ENCODE results near the gene LCNL1.
"Not testable (repeated sequence)": the region's sequence is repeated elsewhere in the genome, so short reads cannot be mapped to it uniquely, and the experiment has no call there.

The LCNL1 gene

DNA sequence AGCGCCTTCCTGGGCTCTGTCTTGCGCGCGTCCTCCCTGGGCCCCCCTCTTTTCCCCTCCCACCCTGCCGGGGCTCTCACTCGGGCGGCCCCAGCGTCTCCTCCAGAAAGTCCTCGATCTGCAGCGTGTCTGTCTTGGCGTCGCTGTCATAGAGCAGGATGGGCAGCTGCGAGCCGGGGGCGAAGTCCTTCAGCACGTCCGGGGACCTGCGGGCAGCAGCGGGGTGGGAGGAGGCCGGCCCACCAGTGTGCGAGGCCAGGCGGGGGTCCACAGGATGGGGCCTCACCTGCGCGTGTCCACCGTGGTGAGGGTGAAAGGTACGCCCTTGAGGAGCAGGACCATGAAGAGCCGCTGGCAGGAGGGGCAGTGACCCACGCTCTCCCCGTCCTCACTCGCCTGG is 12.6 kb downstream of the LCNL1 start:
- DNase-seq: no peak

DNA sequence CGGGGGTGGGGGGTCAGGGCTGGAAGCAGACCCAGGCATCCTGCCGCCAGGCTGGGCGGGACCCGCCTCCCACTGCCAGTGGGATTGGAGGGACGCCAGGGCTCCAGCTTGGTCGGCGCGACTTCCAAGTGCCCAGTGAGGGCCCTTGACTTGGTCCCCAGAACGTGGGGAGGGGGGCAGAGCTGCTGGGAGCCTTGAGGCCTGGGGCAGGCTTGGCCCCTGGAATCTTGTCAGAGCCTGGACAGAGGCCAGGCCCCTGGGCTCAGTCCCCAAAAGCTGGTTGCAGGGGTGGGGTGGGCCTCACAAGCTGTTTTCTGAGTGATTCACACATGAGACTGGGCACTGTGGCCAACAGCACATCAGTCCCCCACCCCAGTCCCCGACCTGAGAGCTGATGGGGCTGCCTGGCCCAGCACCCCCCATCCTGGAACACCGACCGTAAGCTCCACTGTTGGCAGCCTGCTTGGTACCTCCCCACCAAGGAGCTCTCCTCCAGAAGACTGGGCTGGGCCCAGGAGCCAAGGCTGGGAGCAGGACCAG is 13.0 kb downstream of the LCNL1 start:
- no peak for DNase-seq

DNA sequence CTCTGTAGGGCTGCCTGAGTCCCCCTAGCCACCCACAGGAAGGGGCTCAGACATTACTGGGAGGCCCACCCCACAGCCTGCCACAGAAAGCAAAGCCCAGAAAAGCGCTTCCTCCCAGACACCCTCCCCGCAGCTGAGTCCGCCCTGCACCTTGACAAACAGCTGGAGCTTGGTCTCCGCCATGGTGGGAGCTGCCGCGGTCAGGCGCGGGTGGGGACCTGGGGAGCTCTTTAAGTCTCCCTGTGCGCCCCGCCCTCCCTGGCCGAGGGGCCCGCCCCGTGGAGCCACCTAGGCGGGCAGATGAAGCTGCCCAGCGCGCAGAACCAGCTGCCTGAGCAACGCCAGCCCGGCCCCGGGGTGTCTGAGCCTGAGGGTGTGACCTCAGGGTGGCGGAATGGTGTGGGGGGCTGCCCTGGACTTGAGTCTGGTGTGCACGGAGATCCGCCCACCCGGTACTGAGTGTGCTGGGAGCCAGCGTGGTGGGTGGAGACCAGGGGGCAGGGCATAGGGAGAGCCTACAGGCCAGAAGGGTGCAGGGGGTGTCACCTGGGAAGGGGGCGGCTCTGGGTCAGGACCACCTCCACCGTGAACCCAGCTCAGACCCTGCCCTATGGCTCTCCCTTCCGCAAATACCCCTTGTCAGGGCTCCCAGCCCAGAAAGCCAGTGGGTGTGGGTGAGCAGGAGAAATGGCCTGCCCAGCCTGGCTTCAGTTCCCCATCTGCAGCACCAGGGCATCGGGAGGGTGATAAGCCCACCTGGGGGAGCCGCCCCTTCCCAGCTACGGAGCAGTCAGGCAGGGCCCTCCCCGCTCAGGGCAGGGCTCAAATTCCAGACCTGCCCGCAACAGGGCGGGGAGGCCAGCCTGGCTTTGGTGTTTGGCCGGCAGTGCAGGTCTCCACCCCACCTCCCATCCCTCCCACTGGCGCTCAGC is 13.8 kb downstream of the LCNL1 start, which contains the start of gene CLIC3:
CLIC3 (minus strand) TSS at position 208 of the 932 bp plus-strand sequence; CDS start at position 183, 25 bp downstream.
- DNase-seq: peak; percentile 29

DNA sequence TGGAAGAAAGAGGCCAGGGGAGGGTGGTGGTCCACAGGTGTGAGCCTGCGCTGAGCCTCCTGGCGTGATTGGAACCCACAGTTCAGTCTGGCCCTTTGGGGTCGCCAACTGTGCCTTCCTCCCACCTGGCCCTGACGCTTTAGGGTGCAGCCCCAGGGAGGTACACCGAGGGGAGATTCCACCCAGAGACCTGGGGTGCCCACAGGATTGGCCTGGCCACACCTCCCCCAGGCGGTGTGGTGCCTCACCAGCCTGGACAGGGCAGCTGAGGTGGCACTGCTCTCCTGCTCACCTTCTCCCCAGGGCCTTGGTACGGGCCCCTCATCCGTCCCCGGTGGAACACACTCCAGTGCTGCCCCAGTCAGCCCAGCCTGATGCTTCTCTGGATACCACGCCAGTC is 14.6 kb downstream of the LCNL1 start:
- no peak for DNase-seq

DNA sequence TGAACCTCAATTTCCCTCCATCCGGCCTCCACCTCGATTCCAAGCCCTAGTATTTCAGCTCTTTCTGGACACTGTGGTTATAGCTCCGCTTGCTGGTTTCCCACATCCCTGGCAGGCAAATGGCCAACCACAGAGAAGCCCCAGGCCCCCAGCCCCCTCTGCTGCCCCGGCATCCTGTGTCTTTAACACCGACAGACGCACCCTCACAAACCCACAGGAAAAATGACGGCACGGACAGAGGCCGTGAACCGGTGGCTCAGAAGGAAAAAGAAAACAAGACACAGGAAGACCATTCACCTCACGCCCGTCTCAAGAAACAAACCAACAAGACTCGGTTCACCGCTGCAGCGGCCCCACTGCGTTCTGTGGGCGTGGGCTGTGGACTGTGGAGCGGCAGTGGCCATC is 15.0 kb downstream of the LCNL1 start:
- DNase-seq: no peak

DNA sequence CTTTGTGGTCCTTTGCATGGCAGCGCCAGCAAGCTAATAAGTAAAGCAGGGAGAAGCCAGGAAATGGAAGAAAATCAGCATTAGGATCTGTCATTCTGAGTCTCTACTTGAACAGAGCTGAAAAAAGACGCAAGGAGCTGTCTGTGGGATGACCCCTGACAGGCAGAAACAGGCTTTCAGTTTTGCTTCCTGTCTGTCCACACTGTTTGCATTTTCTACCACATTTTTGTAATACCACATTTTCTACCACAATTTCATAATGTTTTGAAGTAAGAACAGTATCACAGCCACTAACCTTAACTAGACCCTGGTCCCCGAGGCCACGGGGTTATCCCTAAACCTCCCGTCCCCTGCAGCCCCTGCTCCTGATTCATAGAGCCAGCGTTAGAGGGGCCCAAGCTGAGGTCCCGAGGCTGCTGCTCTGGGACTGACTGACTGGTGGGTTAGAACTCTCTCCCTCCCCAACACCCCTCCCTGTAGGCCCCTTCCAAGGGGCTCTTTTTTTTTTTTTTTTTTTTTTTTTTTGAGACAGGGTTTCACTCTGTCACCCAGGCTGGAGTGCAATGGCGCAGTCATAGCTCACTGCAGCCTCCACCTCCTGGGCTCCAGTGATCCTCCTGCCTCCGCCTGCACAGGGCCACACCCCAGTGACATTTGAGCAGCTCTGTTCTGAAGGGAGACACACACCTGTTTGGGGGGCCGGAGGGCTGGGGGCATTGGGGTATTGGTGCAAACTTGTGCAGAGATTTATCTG is 17.6 kb downstream of the LCNL1 start:
- DNase-seq: no peak

DNA sequence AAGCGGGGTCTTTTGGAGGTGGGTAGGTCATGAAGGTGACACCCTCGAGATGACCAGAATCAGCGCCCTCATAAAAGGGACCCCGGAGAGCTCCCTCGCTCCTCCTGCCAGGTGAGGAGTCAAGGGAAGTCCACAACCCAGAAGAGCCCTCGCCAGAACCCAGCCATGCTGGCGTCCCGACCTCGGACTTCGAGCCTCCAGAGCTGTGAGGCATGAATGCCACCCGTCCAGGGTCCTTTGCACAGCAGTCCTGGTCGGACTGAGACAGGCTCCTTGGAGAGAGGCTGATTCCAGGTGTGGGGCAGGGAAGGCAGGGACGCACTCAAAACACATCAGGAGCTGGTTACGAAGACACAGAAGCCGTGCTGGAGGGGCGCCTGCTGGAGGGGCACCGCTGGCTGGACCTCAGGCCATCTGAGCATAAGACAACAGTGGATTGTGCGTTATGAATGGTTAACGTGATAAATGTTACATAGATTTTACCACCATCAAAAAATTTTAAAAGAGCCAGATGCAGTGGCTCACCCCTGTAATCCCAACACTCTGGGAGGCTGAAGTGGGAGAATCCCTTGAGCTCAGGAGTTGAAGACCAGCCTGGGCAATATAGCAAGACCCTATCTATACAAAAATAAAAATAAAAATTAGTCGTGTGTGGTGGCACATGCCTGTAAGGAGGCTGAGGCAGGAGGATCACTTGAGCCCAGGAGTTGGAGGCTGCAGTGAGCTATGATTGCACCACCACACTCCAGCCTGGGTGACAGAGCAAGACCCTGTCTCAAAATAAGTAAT is 19.3 kb downstream of the LCNL1 start:
- no peak for DNase-seq

DNA sequence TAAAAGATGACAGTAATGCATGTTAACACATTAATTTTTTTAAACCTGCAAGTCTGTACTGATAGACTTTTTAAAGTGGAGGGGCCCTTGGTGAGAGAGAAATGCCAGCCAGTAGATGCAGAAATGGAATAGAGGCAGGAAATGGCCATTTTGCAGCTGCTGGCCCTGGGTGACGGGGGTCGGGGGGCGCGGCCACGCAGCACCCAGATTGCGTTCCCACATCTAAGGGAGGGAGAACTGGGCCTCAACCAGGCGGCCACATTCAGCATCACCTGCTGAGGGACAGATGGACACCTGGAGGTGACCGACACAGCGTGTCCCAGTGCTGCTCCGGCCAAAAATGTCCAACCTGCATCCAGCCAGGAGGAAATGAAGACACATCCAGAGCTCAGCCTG is 19.9 kb downstream of the LCNL1 start:
- no peak for DNase-seq

DNA sequence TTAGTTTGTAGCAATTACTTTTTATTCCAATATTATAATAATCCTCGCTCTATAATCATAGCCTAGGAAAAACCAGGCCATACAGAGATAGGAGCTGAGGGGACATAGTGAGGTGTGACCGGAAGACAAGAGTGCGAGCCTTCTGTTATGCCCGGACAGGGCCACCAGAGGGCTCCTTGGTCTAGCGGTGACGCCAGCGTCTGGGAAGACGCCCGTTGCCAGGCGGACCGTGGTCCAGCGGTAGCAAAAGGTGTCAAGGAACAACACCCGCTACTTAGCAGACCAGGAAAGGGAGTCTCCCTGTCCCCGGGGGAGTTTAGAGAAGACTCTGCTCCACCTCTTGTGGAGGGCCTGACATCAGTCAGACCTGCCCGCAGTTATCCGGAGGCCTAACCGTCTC is 21.5 kb downstream of the LCNL1 start:
- DNase-seq: not testable (repeated sequence)

DNA sequence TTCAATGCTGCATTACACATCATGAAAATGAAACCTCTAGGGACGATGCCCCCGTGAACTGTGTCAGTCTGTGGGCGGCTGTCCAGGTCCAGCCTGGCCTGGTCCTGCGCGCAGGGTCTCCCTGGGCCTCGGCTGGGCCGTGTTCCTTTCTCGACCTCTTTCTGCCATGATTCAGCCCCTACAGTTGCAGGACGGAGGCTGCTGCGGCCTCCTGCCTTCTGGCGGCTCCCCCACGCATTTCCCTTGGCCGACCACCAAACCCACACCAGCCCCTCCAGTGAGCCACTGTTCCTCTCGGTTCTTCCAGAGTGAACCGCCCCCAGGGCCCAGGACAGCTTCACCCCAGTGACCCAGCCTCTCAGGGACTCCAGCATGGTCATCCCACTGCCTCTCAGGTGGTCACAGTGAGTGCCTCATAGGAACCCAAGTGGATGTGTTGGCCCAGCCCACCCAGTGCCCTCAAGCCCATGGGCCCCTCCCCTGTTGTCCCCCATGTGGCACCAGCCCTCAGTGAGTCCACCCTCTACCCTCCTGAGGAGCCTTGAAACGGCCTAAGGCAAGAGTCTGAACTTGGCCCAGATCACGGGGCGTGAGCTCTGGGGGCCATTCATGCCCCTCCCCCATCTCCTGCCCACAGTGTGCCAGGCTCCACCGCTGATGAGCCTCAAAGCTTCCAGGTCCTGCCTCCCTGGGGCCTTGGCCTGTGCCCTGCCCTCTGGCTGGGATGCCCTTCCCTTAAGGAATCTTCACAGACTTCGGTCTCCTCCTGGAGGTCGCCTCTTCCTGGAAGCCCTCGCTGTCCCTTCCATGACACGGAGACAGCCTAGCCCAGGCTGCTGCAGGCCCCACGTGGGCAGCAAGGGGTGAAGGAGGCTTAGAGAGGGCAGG is 23.6 kb downstream of the LCNL1 start:
- DNase-seq: no peak

DNA sequence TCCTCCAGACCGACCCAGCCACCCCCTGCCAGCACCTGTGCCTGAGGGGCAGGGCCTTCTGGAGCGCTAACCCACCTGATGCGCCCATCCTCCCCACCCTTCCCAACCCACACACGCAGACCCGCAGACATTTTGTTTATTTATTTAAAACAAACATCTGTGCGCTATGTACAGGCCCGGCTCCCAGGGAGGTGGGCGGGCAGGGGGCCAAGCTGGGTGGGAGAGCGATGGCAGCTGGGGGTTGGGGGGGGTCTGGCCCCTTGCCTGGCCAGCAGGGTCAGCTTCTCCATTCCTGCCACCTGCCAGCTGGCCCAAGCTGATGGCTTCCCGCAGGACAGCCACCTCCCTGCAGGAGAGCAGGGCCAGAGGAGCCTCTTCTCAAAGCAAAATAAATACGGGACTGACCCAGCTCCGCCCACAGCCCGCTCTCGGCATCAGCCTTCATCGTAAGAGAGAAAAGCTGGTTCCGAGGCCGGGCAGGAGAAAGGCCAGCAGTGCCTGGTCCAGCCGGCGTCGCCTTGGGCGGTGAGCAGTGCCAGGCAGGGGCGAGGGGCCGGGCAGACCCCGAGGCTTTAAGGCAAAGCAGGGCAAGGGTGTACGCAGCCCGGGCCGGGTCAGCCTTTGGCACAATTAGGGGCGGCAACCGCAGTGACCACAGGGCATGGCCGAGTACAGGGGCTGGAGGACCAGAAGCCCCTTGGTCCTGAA is 24.5 kb downstream of the LCNL1 start:
- DNase-seq: no peak

DNA sequence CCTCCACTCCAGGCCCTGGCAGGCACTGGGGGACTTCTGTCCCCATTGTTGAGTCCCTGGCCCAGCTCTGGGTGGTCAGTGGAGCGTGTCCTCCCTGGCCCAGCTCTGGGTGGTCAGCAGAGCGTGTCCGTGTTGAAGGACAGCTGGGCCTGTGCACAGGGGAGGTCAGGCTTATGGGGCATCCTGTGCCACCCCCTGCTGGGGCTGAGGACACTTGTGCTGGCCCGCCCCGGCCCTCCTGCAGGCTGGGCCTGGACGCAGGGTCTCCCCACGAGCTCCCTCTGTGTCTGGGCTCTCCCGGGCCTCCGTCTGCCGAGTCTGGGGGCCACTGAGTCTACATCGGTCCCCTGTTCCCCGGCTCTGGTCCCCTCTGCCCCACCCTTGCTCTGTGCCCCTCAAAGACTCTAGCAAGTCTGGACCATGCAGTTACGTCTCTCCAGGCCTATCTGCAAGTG is 25.1 kb downstream of the LCNL1 start:
- DNase-seq: no peak

DNA sequence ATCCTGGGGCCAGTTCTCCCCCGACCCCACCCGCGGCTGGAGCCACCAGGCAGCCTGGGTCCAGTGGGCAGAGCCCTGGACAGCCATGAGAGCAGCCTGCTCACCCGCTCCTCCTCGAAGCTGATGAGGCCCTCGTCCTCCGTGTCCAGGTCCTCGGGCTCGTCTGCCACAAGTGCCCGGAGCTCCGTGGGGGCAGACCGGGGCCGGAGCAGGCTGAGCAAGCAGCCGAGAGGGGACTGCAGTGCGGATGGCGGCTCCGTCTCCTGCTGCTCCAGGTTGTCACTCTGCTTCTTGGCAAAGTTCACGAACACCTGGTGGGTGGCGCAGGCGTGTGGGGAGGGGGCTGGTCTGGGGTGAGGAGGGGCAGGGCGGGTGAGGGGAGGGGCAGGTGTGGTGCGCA is 25.5 kb downstream of the LCNL1 start:
- DNase-seq: no peak

DNA sequence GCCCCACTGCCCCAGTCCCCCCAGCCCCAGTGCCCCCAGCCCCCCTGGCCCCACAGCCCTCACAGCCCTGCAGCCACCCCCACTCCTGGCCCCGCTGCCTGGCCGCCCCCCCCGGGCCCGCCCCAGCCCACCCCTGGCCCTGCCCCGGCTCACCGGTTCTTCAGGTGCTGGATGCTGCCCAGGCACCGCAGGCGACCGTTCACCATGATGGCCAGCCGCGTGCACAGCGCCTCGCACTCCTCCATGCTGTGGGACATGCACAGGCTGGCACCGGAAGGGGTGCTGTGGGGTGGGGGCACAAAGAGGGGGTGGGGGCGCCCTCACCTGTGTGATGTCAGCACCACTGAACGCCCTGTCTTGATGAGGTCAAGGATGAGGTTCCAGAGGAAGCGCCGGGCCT is 26.4 kb downstream of the LCNL1 start:
- no peak for DNase-seq

DNA sequence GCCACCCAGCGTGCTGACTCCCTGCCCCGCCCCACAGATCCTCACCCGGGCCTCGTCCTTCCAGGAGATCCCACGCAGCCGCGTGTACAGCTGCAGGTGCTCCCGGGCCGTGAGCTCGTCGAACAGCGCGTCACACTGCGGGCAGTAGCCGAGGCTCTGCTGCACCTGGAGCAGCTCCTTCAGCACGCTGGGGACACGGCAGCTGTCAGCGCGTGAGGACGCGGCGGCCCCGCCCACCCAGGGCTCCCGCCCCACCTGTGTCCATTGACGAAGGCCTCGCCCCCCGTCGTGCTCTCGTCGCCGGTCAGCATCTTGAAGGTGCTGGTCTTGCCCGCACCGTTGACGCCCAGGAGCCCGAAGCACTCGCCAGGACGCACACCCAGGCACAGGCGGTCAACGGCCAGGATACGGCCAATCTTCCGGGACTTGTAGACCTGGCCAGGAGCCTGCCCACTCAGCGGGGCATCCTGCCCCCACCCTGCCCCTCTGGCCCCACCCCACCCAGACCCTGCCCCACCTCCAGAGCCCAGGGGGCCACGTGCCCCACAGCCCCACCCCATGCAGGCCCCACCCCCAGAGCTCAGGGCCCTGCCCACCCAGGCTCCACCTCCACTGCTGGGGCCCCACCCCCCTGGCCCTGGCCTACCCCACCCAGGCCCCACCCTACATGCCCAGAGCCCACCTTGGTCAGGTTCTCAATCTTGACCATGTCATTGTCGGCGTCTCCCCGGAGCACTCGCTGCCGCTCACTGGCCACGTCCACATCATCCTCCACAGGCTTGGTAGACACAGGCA is 27.3 kb downstream of the LCNL1 start:
- no peak for DNase-seq

DNA sequence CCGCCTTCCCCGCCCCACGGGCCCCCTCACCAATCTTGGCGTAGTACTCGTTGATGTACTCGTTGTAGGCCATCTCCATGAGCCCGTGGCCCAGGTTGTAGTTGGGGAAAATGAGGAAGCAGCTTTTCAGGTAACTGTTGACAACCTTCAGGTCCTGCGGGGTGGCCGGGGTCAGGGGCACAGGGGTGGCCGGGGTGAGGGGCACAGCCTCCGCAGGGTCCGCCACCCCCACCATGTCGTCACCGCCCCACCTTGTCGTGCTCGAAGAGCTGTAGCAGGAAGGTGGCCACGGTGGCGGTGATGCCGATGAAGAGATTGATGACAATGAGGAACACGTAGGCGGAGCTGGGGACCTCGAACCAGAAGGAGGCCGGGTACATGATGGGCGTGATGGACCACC is 28.4 kb downstream of the LCNL1 start:
- DNase-seq: no peak

DNA sequence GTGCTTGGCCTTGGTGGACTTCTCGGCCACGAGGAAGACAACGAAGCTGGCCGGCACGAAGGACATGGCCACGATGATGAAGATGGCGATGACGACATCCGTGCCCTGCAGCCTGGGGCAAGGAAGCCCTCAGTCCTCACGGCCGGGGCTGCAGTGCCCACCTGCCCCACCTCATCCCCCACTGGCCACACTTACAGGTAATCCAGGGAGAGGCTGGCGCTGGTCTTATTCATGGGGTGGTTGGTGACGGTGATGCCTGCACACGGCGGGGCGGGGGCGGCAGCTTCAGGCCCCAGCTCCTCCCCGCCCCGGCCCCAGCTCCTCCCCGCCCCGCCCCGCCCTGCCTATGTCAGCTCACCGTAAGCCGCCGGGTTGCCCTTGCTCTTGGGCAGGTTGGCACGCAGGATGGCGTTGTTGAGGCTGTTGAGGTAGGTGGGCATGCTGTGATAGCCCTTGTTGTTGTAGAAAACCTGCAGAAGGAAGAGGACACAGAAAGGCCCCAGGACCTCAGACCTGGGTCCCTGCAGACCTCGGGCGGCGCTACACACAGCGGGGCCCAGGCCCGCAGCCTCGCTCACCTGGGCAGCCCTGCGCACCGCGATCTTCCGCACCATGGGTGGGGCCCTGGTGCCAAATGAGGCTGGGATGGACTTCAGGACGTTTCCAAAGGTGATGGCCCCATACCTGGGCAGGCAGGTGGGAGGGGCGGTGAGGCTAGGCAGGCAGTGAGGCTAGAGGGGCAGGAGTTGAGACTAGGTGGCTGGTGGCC is 29.3 kb downstream of the LCNL1 start:
- DNase-seq: no peak

DNA sequence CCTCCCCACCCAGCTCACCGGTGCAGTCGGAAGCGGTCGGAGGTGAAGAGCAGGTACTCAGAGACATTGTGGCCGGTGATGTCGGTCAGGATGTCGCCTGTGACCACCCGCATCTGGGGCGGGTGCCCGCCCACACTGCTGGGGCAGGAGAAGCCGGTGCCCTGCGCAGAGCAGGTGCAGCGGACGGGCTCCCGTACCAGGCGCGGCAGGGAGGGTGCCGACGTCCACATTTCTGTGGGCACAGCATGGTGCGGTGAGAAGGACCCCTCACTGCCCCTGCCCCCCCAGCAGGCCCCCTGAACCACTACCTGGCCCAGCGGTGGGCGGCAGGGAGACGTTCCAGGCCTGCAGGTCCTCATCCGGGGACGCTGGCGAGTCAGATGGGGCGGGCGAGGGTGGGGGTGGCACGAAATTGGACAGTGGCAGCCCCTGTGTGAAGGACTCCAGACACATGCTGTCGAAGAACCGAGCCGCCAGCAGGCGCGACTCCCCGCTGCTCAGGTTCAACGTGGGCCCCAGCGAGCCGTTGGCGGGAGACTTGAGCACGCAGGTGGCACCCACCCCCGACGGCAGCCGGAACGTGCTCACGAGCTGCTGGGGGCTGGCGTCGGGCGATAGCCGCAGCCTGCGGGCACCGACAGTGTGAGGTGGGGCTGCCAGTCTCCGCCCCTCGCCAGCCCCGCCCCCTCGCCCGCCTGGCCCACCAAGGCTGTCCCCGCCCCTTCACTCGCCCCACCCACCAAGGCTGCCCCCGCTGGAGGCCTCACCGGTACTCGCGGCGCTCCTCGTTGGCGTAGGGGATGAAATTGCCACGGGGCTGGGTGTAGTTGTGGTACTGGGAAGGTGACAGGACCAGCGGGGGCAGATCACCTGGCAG is 30.1 kb downstream of the LCNL1 start:
- no peak for DNase-seq
